ENCODE measurements around the gene CYP39A1. TPM values are rescaled to one million over a fixed set of nuclear protein-coding genes. Genes with fewer than 3 reads are reported as not detected.
A peak's percentile ranks its signal among the peaks of the same experiment; 100 is the strongest.

Gene CYP39A1, protein sequence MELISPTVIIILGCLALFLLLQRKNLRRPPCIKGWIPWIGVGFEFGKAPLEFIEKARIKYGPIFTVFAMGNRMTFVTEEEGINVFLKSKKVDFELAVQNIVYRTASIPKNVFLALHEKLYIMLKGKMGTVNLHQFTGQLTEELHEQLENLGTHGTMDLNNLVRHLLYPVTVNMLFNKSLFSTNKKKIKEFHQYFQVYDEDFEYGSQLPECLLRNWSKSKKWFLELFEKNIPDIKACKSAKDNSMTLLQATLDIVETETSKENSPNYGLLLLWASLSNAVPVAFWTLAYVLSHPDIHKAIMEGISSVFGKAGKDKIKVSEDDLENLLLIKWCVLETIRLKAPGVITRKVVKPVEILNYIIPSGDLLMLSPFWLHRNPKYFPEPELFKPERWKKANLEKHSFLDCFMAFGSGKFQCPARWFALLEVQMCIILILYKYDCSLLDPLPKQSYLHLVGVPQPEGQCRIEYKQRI
- total RNA-seq (2014; rRNA removed; shearing (Covaris generic)): 1.8 and 2.3 TPM in 2 replicates

- DNase-seq (ENCODE audit: low read depth): peak; percentile 84
These were observed at the start of gene CYP39A1, which contains the start of gene SLC25A27 for GRCh38 chr6:46652603-46653438. TSS of gene CYP39A1 (minus strand) at chr6:46652818. CDS start at chr6:46652582, 236 bp downstream. TSS of gene SLC25A27 (plus strand) at chr6:46652975. CDS start at chr6:46653193, 218 bp downstream.

DNA sequence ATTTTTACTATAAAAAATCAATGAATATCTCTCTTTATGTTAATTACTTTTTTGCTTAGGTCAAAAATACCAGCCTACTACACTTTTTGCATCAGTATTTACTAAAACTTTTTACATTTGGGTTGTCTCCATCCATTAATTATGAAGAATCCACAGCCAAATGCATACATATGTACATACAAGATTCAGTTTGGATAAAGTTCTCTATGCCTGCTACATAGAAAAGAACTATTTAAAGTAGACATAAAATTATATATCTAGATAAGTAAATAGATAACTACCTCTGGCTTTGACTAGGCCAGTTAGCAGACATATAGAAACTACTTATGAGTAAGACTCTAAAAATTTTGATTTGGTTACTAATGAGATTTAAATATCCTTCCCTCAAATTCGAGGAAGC lies 47.4 kb upstream of the CYP39A1 start:
- no peak for DNase-seq (ENCODE audit: low read depth)

- DNase-seq (ENCODE audit: low read depth): no peak
These were observed 38.4 kb upstream of the CYP39A1 start for GRCh38 chr6:46690911-46691451.

- no peak for DNase-seq (ENCODE audit: low read depth)
These were observed 37.6 kb upstream of the CYP39A1 start for GRCh38 chr6:46690141-46690755.

DNA sequence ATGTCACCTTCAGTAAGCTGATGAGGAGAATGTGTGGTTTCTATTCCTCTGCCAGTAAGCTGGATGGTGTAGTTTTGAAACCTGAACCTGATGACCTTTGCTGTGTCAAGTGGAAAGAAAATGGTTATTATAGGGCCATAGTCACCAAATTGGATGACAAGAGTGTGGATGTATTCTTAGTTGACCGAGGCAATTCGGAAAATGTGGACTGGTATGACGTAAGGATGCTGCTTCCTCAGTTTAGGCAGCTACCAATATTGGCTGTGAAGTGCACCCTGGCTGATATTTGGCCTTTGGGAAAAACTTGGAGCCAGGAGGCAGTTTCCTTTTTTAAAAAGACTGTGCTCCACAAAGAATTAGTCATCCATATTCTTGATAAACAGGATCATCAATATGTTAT lies 37.0 kb upstream of the CYP39A1 start:
- DNase-seq (ENCODE audit: low read depth): no peak

DNA sequence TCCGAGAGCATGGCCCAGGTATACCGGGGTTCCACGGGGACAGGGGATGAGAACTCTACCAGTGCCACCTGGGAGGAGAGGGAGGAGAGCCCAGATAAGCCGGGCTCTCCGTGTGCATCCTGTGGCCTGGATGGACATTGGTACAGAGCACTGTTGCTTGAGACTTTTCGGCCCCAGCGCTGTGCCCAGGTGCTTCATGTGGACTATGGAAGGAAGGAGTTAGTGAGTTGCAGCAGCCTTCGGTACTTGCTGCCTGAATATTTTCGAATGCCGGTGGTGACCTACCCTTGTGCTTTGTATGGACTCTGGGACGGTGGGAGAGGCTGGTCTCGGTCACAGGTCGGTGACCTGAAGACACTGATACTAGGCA lies 36.3 kb upstream of the CYP39A1 start:
- DNase-seq (ENCODE audit: low read depth): no peak

DNA sequence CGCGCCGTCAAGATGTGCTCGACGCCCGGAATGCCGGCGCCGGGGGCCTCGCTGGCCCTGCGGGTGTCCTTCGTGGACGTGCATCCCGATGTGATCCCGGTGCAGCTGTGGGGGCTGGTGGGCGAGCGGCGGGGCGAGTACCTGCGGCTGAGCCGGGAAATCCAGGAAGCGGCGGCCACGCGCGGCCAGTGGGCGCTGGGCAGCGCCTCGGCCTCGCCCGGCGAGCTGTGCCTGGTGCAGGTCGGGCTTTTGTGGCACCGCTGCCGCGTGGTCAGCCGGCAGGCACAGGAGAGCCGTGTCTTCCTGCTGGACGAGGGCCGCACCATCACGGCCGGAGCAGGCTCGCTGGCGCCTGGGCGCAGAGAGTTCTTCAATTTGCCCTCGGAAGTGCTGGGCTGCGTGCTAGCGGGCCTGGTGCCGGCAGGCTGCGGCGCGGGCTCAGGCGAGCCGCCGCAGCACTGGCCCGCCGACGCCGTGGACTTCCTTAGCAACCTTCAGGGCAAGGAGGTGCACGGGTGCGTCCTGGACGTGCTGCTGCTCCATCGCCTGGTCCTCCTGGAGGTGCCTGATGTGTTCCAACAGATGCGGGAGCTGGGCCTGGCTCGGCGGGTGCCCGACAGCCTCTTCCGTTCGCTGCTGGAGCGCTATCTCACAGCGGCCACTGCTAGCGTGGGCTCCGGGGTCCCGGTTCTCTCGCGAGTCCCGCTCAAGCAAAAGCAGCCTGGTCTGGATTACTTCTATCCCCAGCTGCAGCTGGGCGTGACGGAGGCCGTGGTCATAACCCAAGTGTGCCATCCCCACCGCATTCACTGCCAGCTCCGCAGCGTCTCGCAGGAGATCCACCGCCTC lies 35.7 kb upstream of the CYP39A1 start:
- DNase-seq (ENCODE audit: low read depth): no peak

DNA sequence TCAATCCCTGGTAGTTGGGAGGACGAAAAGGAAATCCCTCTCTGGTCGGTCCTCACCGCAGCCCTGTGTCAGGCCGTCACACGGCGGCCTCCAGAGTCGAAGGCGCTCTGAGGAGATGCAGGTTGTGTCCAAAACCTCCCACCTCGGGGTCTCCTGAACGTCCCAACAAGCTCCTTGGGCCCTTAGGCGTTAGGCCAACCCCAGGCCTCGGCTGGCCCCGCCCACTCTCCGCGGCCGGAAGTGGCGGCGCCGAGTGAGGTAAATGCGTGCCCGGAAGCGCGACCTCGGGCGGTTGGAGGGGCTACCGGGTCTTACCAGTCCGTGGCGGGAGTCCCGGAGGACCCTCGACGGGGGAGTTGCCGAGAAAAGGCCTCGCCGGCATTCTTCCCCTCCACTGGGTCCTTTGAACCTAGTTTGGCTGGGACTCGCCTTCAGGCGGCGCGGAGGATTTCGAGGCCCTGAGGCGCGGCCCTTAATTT lies 35.0 kb upstream of the CYP39A1 start, which contains the start of gene TDRD6:
TDRD6 (plus strand) TSS at position 267 of the 479 bp plus-strand sequence. CDS start 244 bp downstream, outside the sequence.
- no peak for DNase-seq (ENCODE audit: low read depth)

DNA sequence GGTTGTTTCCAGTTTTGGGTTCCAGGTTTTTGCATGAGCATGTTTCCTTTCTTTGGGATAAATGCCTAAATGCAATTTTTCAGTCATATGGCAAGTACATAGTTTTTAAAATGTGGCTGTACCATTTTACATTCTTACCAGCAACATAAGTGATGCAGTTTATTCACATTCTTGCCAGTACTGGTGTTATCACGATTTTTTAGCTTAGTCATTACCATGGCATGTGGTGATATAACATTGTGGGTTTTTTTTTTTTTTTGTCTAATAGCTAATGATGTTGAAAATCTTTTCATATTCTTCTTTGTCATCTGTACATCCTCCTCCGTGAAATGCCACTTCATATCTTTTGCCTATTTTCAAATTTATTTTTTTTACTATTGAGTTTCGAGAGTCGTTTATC lies 32.2 kb upstream of the CYP39A1 start:
- DNase-seq (ENCODE audit: low read depth): peak; percentile 66

GRCh38 chr6:46677314-46677654 lies 24.7 kb upstream of the CYP39A1 start:
- DNase-seq (ENCODE audit: low read depth): peak; percentile 4

- no peak for DNase-seq (ENCODE audit: low read depth)
These were observed 24.1 kb upstream of the CYP39A1 start for GRCh38 chr6:46676604-46677313.

DNA sequence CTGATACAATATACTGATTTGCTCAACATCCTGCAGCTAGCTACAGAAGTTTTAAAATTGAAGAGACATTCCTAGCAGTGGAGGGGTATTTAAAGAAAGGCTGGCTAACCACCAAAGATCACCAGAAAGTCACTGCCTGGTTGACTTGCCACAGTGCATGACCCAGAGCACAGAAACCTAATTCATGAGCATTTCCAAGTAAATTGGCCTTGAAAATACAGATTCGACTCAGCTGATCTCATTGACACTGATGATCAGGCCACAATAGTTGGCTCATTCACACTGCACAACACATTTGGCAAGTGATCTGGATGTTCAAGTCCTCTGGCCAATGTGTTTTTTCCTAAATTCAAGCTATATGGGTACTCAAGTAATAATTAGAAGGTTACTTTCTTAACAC lies 21.8 kb upstream of the CYP39A1 start:
- DNase-seq (ENCODE audit: low read depth): no peak

- no peak for DNase-seq (ENCODE audit: low read depth)
These were observed 14.8 kb upstream of the CYP39A1 start for GRCh38 chr6:46667377-46667776.

DNA sequence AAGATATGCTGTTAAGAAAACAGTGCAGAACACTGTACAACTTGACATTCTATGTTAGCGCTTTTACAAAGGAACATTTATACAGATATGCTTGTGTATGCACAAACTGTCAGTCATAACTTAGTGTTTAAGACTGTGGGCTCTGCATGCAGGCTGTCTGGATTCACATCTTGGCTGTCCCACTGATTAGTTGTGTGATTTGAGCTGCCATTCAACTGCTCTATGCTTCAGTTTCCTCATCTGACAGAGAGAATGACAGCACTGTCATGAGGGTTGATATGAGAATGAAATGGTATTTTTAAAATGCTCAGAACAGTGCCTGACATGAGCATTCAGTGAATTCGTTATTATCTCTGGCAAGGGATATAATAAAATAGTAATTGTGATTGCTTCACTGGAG lies 8.9 kb upstream of the CYP39A1 start:
- no peak for DNase-seq (ENCODE audit: low read depth)

GRCh38 chr6:46657642-46658041 lies 5.0 kb upstream of the CYP39A1 start:
- no peak for DNase-seq (ENCODE audit: low read depth)

DNA sequence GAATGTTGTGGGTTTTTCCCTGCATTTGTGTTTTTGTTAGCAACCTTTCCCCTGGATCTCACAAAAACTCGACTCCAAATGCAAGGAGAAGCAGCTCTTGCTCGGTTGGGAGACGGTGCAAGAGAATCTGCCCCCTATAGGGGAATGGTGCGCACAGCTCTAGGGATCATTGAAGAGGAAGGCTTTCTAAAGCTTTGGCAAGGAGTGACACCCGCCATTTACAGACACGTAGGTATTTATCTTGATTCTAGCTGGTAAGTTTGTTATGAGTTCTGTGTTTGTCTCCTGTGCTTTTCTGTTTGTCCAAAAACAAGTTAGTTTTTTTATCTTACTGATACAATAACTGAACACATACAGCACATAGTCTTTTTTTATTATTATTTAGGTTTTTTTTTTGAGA lies 3.2 kb upstream of the CYP39A1 start:
- peak; percentile 15 for DNase-seq (ENCODE audit: low read depth)

GRCh38 chr6:46653439-46654195 lies 999 bp upstream of the CYP39A1 start:
- DNase-seq (ENCODE audit: low read depth): no peak

DNA sequence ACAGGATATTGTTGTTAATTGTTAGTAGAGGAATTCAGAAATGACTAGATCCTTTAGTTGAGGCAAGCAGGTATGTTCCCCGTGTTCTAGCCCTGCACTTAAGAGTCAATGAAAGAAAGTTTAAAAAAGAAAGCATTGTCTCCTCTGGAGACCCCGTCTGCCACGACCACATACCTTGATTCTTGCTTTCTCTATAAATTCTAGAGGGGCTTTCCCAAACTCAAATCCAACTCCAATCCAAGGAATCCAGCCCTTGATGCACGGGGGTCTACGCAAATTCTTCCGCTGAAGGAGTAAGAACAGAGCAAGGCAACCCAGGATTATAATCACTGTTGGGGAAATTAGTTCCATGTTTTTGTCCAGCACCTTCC lies 401 bp downstream of the CYP39A1 start:
- DNase-seq (ENCODE audit: low read depth): no peak

DNA sequence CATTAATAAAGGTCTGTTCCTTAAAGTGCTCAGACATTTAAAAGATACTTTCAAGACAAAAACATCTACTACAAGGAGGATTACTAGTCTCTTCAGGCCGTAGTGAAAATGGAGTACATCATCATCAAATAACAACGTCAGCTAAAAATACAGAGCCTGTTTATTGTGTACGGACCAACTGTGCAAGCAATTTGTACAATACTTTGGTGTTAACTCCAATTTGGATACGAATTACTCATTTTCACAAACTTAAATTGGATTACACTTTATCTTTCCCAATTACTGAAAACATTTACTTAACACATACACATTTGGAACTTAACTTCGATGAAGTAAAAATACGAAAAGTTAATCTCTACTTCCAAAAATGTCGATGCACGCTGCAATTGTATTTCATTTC lies 802 bp downstream of the CYP39A1 start:
- no peak for DNase-seq (ENCODE audit: low read depth)

Data from RPMI7951 (cell line).